ENCODE data around the gene DCTD.

DCTD gene

GRCh38 chr4:182917182-182918043 lies at the start of gene DCTD:
Gene DCTD, minus strand, starts transcription at chr4:182917386. Its CDS starts 1,818 bp downstream, at chr4:182915568.
- DNase-seq: peak; percentile 84

- DNase-seq: no peak
Measured at GRCh38 chr4:182960746-182961145, 43.6 kb upstream of the DCTD start.

- DNase-seq: no peak
Measured at GRCh38 chr4:182960228-182960627, 43.0 kb upstream of the DCTD start.

- DNase-seq: no peak
Measured at GRCh38 chr4:182955411-182955810, 38.2 kb upstream of the DCTD start.

- no peak for DNase-seq
Measured at GRCh38 chr4:182944484-182945213, 27.5 kb upstream of the DCTD start.

GRCh38 chr4:182939680-182940079 lies 22.5 kb upstream of the DCTD start:
- DNase-seq: no peak

GRCh38 chr4:182938205-182938645 lies 21.0 kb upstream of the DCTD start:
- peak; percentile 68 for DNase-seq

- no peak for DNase-seq
Measured at GRCh38 chr4:182937268-182938204, 20.4 kb upstream of the DCTD start.

GRCh38 chr4:182932651-182933050 lies 15.5 kb upstream of the DCTD start:
- no peak for DNase-seq

- DNase-seq: no peak
Measured at GRCh38 chr4:182931691-182932345, 14.6 kb upstream of the DCTD start.

GRCh38 chr4:182930889-182931288 lies 13.7 kb upstream of the DCTD start:
- no peak for DNase-seq

- DNase-seq: no peak
Measured at GRCh38 chr4:182929296-182929695, 12.1 kb upstream of the DCTD start.

- no peak for DNase-seq
Measured at GRCh38 chr4:182928061-182928460, 10.9 kb upstream of the DCTD start.

- DNase-seq: no peak
Measured at GRCh38 chr4:182927505-182927904, 10.3 kb upstream of the DCTD start.

GRCh38 chr4:182925855-182926254 lies 8.7 kb upstream of the DCTD start:
- no peak for DNase-seq

GRCh38 chr4:182925298-182925757 lies 8.1 kb upstream of the DCTD start:
- DNase-seq: peak; percentile 54

GRCh38 chr4:182924497-182924896 lies 7.3 kb upstream of the DCTD start:
- no peak for DNase-seq

GRCh38 chr4:182923796-182924340 lies 6.7 kb upstream of the DCTD start:
- no peak for DNase-seq

- DNase-seq: no peak
Measured at GRCh38 chr4:182923366-182923765, 6.2 kb upstream of the DCTD start.

GRCh38 chr4:182922501-182923284 lies 5.5 kb upstream of the DCTD start:
- DNase-seq: no peak

GRCh38 chr4:182921608-182922007 lies 4.4 kb upstream of the DCTD start:
- no peak for DNase-seq

All from activated naive CD4-positive, alpha-beta T cell treated with anti-CD3 and anti-CD28 coated beads, Interleukin-2, amount 50 U/mL, for 16 hours (primary cell).